Esophagus muscularis mucosa (tissue), 3 donors: Measurements from ENCODE around the gene CYP2D6.

Source experiments
- POLR2AphosphoS5 ChIP-seq, 2 donors: sonication (generic); formaldehyde crosslinking; IDR thresholded peaks; one replicate each; pipeline ENCODE4 v1.6.1; 2017; ENCODE audit warnings: antibody characterized with exemption in 2 of 2
- TF ChIP-seq, protein P1 (sequence below), 3 experiments: fragments of 200-600 bp in 2 of 3; fragments of 450-650 bp in 1 of 3; sonication (generic) in 2 of 3; IDR thresholded peaks; one replicate each; pipeline ENCODE4 v1.5.1; 2017 to 2019; ENCODE audit warnings: antibody characterized with exemption in 3 of 3, mild to moderate bottlenecking in 2 of 3, moderate library complexity in 1 of 3

DNA sequence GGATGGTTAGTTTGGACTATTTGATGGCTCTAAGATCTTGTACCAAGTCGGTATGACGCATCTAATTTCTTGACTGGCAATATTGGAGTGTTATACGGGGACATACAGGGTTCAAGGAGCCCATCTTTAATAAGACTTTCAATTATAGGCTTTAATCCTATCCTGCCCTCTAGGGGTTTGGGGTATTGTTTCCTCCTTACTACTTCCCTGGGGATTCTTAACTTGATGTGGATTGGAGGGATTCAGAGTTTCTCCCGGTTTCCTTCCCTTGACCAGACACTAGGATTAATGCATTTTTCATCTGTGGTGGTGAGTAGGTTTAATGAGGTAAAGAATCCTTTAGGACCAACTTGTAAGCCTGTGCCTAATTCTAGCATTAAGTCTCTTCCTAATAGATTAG, 18.8 kb downstream of the CYP2D6 start:
- TF ChIP-seq POLR2AphosphoS5 (IDR thresholded peaks at IDR 0.05), result no peak
- TF ChIP-seq, protein P1, sequence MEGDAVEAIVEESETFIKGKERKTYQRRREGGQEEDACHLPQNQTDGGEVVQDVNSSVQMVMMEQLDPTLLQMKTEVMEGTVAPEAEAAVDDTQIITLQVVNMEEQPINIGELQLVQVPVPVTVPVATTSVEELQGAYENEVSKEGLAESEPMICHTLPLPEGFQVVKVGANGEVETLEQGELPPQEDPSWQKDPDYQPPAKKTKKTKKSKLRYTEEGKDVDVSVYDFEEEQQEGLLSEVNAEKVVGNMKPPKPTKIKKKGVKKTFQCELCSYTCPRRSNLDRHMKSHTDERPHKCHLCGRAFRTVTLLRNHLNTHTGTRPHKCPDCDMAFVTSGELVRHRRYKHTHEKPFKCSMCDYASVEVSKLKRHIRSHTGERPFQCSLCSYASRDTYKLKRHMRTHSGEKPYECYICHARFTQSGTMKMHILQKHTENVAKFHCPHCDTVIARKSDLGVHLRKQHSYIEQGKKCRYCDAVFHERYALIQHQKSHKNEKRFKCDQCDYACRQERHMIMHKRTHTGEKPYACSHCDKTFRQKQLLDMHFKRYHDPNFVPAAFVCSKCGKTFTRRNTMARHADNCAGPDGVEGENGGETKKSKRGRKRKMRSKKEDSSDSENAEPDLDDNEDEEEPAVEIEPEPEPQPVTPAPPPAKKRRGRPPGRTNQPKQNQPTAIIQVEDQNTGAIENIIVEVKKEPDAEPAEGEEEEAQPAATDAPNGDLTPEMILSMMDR (IDR thresholded peaks at IDR 0.05), result no peak
